Mucosa of descending colon (tissue), 3 donors: ENCODE data around the gene DRP2. TPM values are rescaled to one million over a fixed set of nuclear protein-coding genes. Genes with fewer than 3 reads are reported as not detected.

Experiments
- ATAC-seq: fragments of 200-7000 bp; cut with Tn5 transposase; one replicate; pipeline ENCODE4 v1.9.1; 2020; ENCODE audit warnings: mild to moderate bottlenecking, moderate library complexity
- DNase-seq, 3 donors: peaks; one replicate each; pipeline ENCODE4 v3.0.0-alpha.2; 2020
- H3K36me3 ChIP-seq: fragments of 200-600 bp; one replicate; pipeline ENCODE4 v1.8.0; 2021; ENCODE audit warnings: low read depth, mild to moderate bottlenecking
- H3K4me1 ChIP-seq: fragments of 200-600 bp; one replicate; pipeline ENCODE4 v1.8.0; 2021; ENCODE audit warnings: low read depth, mild to moderate bottlenecking
- H3K4me3 ChIP-seq: fragments of 200-600 bp; one replicate; pipeline ENCODE4 v1.8.0; 2021; ENCODE audit warnings: mild to moderate bottlenecking
- H3K9me3 ChIP-seq: fragments of 200-600 bp; one replicate; pipeline ENCODE4 v1.8.0; 2021; ENCODE audit warnings: mild to moderate bottlenecking
- CTCF ChIP-seq: fragments of 200-600 bp; IDR thresholded peaks from one replicate; pipeline ENCODE4 v1.8.0; 2022; ENCODE audit warnings: antibody characterized with exemption, mild to moderate bottlenecking
- intact Hi-C, 2 donors: fragments of 100-400 bp; cut with DNase I in 1 of 2; cut with micrococcal nuclease in 1 of 2; formaldehyde crosslinking; loops; one replicate each; pipeline versions ENCODE4 v1.11.0 to v1.11.1; 2022; cut with DNase I, micrococcal nuclease
- total RNA-seq, 3 donors: library from RNA; stranded (reverse); fragmentation: NEBNext Ultra II Directional in 2 of 3; extraction: Animal tissue kit (Norgen Biotek cat#: 25700) in 2 of 3; gene quantifications; one replicate each; pipeline versions ENCODE4 v1.2.1 to v1.2.4, GENCODE V29; 2021 to 2023
- donor health status: DM: no; HTN: no; CAD: no; lungs with moderate emphysema.
- donor health status: DM: no; HTN: no; CAD: no.
- donor health status: DM: no; HTN: yes; CAD: no.

DRP2 gene
- total RNA-seq, 3 donors from 2014 or later: 0.23 to 6.0 (median 0.70) TPM

- no peaks in the 10 kb centered on the region for H3K36me3 ChIP-seq
- H3K4me3 ChIP-seq: no peak overlapping the region
- intact Hi-C loops: no loop called here
- no peak for DNase-seq
- no peak for ATAC-seq
- H3K9me3 ChIP-seq: no peaks in the 10 kb centered on the region
- no peaks in the 10 kb centered on the region for H3K4me1 ChIP-seq
- no peak for TF ChIP-seq CTCF
These were observed 84.2 kb downstream of the DRP2 start for GRCh38 chrX:101303790-101304189.

Other genes starting within 250 kb of the DRP2 start
- 10 to 100 TPM; 21.9 to 29.4 (median 26.7) TPM for gene TRMT2B, start 167.7 kb upstream of the DRP2 start, total RNA-seq
- 10 to 100 TPM in 1 of 3 donors, 1 to 10 TPM in 2; 1.4 to 40.6 (median 3.0) TPM for gene TMEM35A, start 140.9 kb upstream of the DRP2 start, total RNA-seq
- 1 to 10 TPM; 2.2 to 6.9 (median 2.8) TPM for gene CENPI, start 121.6 kb upstream of the DRP2 start, total RNA-seq
- gene TAF7L, start 71.5 kb downstream of the DRP2 start, total RNA-seq: under 1 TPM in 2 of 3 donors, not detected in 1; 0.29 to 0.41 TPM
- gene TIMM8A, start 129.0 kb downstream of the DRP2 start, total RNA-seq: 10 to 100 TPM; 13.6 to 17.7 (median 13.9) TPM
- gene BTK, start 166.4 kb downstream of the DRP2 start, total RNA-seq: 1 to 10 TPM; 1.8 to 5.6 (median 5.0) TPM
- 100 to 1,000 TPM; 125 to 181 (median 167) TPM for gene RPL36A, start 171.2 kb downstream of the DRP2 start, total RNA-seq
- gene GLA, start 188.1 kb downstream of the DRP2 start, total RNA-seq: 10 to 100 TPM; 17.7 to 26.9 (median 21.1) TPM
- gene HNRNPH2, start 188.4 kb downstream of the DRP2 start, total RNA-seq: 10 to 100 TPM; 43.6 to 65.0 (median 60.7) TPM